ENCODE data around the gene NFXL1. TPM values are rescaled to one million over a fixed set of nuclear protein-coding genes. Genes with fewer than 3 reads are reported as not detected.

The NFXL1 gene
- total and polyA plus RNA-seq, 2 of the 4 experiments (the other 2 are of a cell fraction): 13.9 to 23.1 TPM

DNA sequence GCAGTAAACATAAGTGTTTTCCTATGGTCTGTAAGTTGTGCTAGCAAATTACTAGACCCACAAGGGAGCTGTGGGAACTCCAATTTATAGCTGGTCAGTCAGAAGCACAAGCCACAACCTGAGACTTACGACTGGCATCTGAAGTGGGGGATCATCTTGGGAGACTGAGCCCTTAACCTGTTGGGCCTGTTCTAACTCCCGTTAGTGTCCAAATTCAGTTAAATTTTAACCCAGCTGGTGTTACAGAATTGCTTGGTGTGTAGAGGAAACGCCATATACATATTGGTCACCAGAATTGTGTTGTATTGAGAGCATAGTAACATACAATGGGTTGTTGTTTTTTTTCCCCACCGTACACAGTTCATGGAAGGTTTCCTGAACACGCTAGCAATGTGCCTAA lies 25.1 kb upstream of the NFXL1 start:
- WGBS, 2 experiments (ENCODE audit: extremely low coverage in 2 of 2, insufficient read length in 1 of 2): 100% methylated on average over 1 of the region's 5 CpGs; no CpG with 5 or more reads in 1 of the 2 experiments
- in situ Hi-C loops (cut with MboI; ENCODE audit: low sequenced_read_pairs): loop anchor here (10.0 kb wide), 1 partner anchor 255 kb away; no protein-coding TSS in a partner anchor

More for the DNA sequence above, 25.1 kb upstream of the NFXL1 start:
- no TSS peak for BruUV-seq (replicated peaks)
- Histone ChIP-seq H2BK120ac (ENCODE audit: low read depth, low read length) (no peak overlapping the region), H3K36me3 (ENCODE audit: control insufficient read depth, insufficient read depth, low read length) (no peaks in the 10 kb centered on the region), H3K27ac (ENCODE audit: insufficient read depth, low read length) (no peak overlapping the region), H3K27me3 (ENCODE audit: control insufficient read depth, insufficient read depth, low read length) (peaks cover 21% of the 10 kb centered on the region), H2BK20ac (ENCODE audit: low read depth, low read length) (no peak overlapping the region), H3K4me2 (ENCODE audit: low read depth, low read length) (no peak overlapping the region), H3K9me3 (ENCODE audit: control insufficient read depth, insufficient read depth, low read length) (no peaks in the 10 kb centered on the region), H2BK15ac (ENCODE audit: low read depth, low read length) (no peak overlapping the region), H3K4me3 (ENCODE audit: insufficient read depth, low read depth, low read length) (no peak overlapping the region), H2AK9ac (replicated peaks; ENCODE audit: low read depth, low read length, poor library complexity) (no peak overlapping the region), H3K9me1 (ENCODE audit: insufficient read depth, low read length) (no peaks in the 10 kb centered on the region), H3K18ac (ENCODE audit: low read depth, low read length) (no peak overlapping the region), H3K14ac (replicated peaks; ENCODE audit: low read depth, low read length) (no peak overlapping the region), H4K91ac (ENCODE audit: insufficient read depth, low read depth, low read length) (no peak overlapping the region), H3K79me1 (ENCODE audit: low read depth in 1 of 2, low read length in 2 of 2) (no peaks in the 10 kb centered on the region), H3K56ac (ENCODE audit: extremely low read depth, insufficient read depth, low read length) (no peak overlapping the region), H2AK5ac (ENCODE audit: low read depth, low read length) (no peak overlapping the region), H3K4me1 (ENCODE audit: control insufficient read depth, insufficient read depth, low read length) (no peaks in the 10 kb centered on the region), H4K8ac (ENCODE audit: low read depth in 2 of 2, low read length in 2 of 2) (no peak overlapping the region), H3K9ac (ENCODE audit: low read depth, low read length) (no peak overlapping the region), H2BK5ac (ENCODE audit: low read depth, low read length, poor library complexity, severe bottlenecking) (no peak overlapping the region), H4K5ac (ENCODE audit: low read depth, low read length) (no peak overlapping the region), H4K20me1 (ENCODE audit: insufficient read depth, low read length) (no peaks in the 10 kb centered on the region), H2AFZ (replicated peaks; ENCODE audit: low read length, poor library complexity) (no peak overlapping the region), H3K23ac (ENCODE audit: low read depth, low read length) (no peak overlapping the region), H3K4ac (ENCODE audit: low read depth, low read length) (no peak overlapping the region)
- dilution Hi-C loops (cut with HindIII; ENCODE audit: low sequenced_read_pairs, unreplicated experiment) (no loop called here), intact Hi-C loops (cut with micrococcal nuclease) (no loop called here)
- CTCF ChIA-PET: no interaction called here
- POLR2A ChIA-PET (ENCODE audit: unreplicated experiment): no interaction called here
- TF ChIP-seq, protein P1, sequence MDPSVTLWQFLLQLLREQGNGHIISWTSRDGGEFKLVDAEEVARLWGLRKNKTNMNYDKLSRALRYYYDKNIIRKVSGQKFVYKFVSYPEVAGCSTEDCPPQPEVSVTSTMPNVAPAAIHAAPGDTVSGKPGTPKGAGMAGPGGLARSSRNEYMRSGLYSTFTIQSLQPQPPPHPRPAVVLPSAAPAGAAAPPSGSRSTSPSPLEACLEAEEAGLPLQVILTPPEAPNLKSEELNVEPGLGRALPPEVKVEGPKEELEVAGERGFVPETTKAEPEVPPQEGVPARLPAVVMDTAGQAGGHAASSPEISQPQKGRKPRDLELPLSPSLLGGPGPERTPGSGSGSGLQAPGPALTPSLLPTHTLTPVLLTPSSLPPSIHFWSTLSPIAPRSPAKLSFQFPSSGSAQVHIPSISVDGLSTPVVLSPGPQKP (IDR thresholded peaks at IDR 0.05; ENCODE audit: borderline replicate concordance, low read depth, low read length): no peak
- TF ChIP-seq MAZ (IDR thresholded peaks at IDR 0.05; ENCODE audit: borderline replicate concordance, low read depth, low read length) (no peak), BHLHE40 (IDR thresholded peaks at IDR 0.05; ENCODE audit: low read depth, low read length) (no peak), RCOR1 (IDR thresholded peaks at IDR 0.05; ENCODE audit: insufficient replicate concordance, low read length) (no peak), SMC3 (IDR thresholded peaks at IDR 0.05; ENCODE audit: low read depth, low read length) (no peak), RFX5 (IDR thresholded peaks at IDR 0.05; ENCODE audit: low read depth, low read length) (no peak), MXI1 (IDR thresholded peaks at IDR 0.05; ENCODE audit: borderline replicate concordance, low read depth, low read length) (no peak), MAFK (IDR thresholded peaks at IDR 0.05; ENCODE audit: low read depth, low read length) (no peak)
- ATAC-seq (ENCODE audit: low read depth) (no peak), DNase-seq (no peak)
